OCI-LY7 (cell line): ENCODE measurements around the gene SLC47A1. TPM values are rescaled to one million over a fixed set of nuclear protein-coding genes. Genes with fewer than 3 reads are reported as not detected.

Experiments
- BruUV-seq: library from RNA; stranded (reverse); fragments of 400-500 nt; replicated peaks from 2 replicates; lab custom pipeline; 2021; lab: Mats Ljungman, UMichigan
- CTCF ChIA-PET: fragments of 300-600 bp; sonication (Branson Sonifier 250); formaldehyde crosslinking; loops from one replicate; lab custom pipeline; 2022; ENCODE audit warnings: antibody characterized with exemption; ENCODE audit not compliant: unreplicated experiment; lab: Charles Lee
- POLR2A ChIA-PET: fragments of 300-600 bp; sonication (Branson Sonifier 250); formaldehyde crosslinking; loops from one replicate; lab custom pipeline; 2022; ENCODE audit warnings: antibody characterized with exemption; lab: Charles Lee
- DNase-seq: peaks from one replicate; pipeline ENCODE4 v3.0.0-alpha.2; 2015; ENCODE audit warnings: low spot score
- H2AFZ ChIP-seq: fragments of 200-600 bp; sonication (generic), shearing (Covaris generic); 2 replicates; pipeline ENCODE4 v1.6.1; 2014; ENCODE audit warnings: mild to moderate bottlenecking, antibody characterized with exemption, low read length, moderate library complexity
- H3K27ac ChIP-seq: fragments of 200-600 bp; sonication (generic); 2 replicates; pipeline ENCODE4 v1.5.1; 2014; ENCODE audit warnings: mixed run types, low read depth, mild to moderate bottlenecking, moderate library complexity, low read length, inconsistent platforms; ENCODE audit not compliant: poor library complexity, severe bottlenecking
- H3K36me3 ChIP-seq: fragments of 200-600 bp; sonication (generic); 2 replicates; pipeline ENCODE4 v1.6.1; 2014; ENCODE audit warnings: mild to moderate bottlenecking, antibody characterized with exemption, low read length, moderate library complexity, mixed read lengths; ENCODE audit not compliant: insufficient read depth
- H3K4me1 ChIP-seq: fragments of 200-600 bp; sonication (generic); 2 replicates; pipeline ENCODE4 v1.5.1; 2014; ENCODE audit warnings: mild to moderate bottlenecking, low read length; ENCODE audit not compliant: insufficient read depth, poor library complexity, severe bottlenecking
- H3K4me2 ChIP-seq: fragments of 200-600 bp; sonication (generic); 2 replicates; pipeline ENCODE4 v1.6.1; 2014; ENCODE audit warnings: mild to moderate bottlenecking, low read length
- H3K4me3 ChIP-seq: fragments of 200-600 bp; sonication (generic); 2 replicates; pipeline ENCODE4 v1.5.1; 2014; ENCODE audit warnings: mild to moderate bottlenecking, low read depth, low read length; ENCODE audit not compliant: poor library complexity, severe bottlenecking
- H3K79me2 ChIP-seq: fragments of 200-600 bp; sonication (generic); 2 replicates; pipeline ENCODE4 v1.6.1; 2016; ENCODE audit warnings: low read depth, mild to moderate bottlenecking, low read length, moderate library complexity, mixed read lengths; ENCODE audit not compliant: insufficient read depth
- H3K9me2 ChIP-seq: fragments of 200-600 bp; sonication (generic); 2 replicates; pipeline ENCODE4 v1.6.1; 2016; ENCODE audit warnings: mild to moderate bottlenecking, low read length, mixed read lengths; ENCODE audit not compliant: insufficient read depth
- H3K9me3 ChIP-seq: fragments of 200-600 bp; sonication (generic); 2 replicates; pipeline ENCODE4 v1.6.1; 2014; ENCODE audit warnings: mild to moderate bottlenecking, mixed run types, low read length, mixed read lengths
- H4K20me1 ChIP-seq: fragments of 200-600 bp; sonication (generic); 2 replicates; pipeline ENCODE4 v1.6.1; 2014; ENCODE audit warnings: mild to moderate bottlenecking, antibody characterized with exemption, low read length, moderate library complexity, mixed read lengths; ENCODE audit not compliant: insufficient read depth
- EZH2phosphoT487 ChIP-seq: fragments of 200-600 bp; sonication (generic); IDR thresholded peaks from 2 replicates; pipeline ENCODE4 v1.6.1; 2018; ENCODE audit warnings: low read depth, borderline replicate concordance, mild to moderate bottlenecking, mixed run types, antibody characterized with exemption, low read length, moderate library complexity, mixed read lengths
- intact Hi-C: fragments of 100-400 bp; cut with micrococcal nuclease; formaldehyde crosslinking; loops from one replicate; pipeline ENCODE4 v1.10.0; 2022; ENCODE audit not compliant: unreplicated experiment
- total RNA-seq, 2 experiments: library from RNA; depleted of rRNA in 1 of 2; stranded (reverse); fragments of >200 nt in 1 of 2; shearing (Covaris generic) in 1 of 2; gene quantifications; 2 replicates each; pipeline ENCODE4 v1.2.3, GENCODE V29; 2014 to 2022
- TF ChIP-seq, protein P1 (sequence below): fragments of 200-600 bp; sonication (generic); conservative IDR thresholded peaks from 2 replicates; pipeline ENCODE4 v1.5.1; 2014; ENCODE audit warnings: mild to moderate bottlenecking, antibody characterized with exemption, low read length, moderate library complexity, mixed read lengths

Gene SLC47A1
- total RNA-seq, 2 experiments from 2014 or later: not detected

DNA sequence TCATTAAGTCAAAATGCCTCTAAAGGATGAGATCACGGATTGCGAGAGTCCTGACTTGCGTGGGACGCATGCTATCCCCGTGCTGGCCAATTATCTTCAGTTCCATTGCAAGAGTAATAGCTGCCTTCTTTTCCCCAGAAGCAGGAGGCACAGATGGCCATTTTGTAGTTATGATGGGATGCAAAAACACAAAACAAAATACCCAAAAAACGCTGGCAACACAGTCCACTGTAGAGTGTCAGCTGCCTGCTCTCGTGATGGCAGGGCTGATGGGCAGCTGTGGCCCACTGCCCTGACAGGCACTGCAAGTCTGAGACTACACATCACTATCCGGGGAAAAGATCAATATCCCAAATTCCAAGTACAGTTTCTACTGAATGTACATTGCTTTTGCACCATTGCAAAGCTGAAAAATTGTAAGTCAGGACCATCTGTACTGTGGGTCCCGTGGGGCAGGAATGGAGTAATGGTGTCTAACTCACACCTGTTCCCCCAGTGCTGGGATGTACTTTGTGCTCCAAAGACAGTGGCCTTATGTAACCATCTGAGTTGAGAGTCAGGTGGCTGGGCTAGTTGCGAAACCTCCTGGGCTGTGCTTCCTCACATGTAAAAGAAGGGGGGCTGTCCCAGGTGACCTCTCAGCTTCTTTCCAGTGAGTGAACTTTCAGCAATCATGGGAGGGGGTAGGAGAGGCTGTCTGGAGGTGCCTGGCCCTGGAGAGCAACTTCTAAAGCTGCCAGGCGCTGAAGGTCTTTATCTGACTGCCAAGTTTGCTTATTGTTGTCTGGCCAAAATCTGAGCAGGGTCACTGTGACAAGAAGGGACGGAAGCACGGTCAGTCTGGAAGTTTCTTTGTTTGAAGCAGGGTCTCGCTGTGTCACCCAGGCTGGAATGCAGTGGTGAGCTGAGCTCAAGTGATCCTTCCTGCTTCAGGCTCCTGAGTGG lies 4.7 kb downstream of the SLC47A1 start:
- H2AFZ ChIP-seq: no peak overlapping the region
- no peaks in the 10 kb centered on the region for H4K20me1 ChIP-seq
- no peak overlapping the region for H3K27ac ChIP-seq
- H3K9me2 ChIP-seq: no peaks in the 10 kb centered on the region
- H3K79me2 ChIP-seq: no peaks in the 10 kb centered on the region
- no peaks in the 10 kb centered on the region for H3K9me3 ChIP-seq
- H3K4me1 ChIP-seq: no peaks in the 10 kb centered on the region
- intact Hi-C loops: no loop called here
- POLR2A ChIA-PET: no interaction called here
- peak; percentile 22 for DNase-seq
- no peak overlapping the region for H3K4me3 ChIP-seq
- CTCF ChIA-PET: no interaction called here
- no peak for TF ChIP-seq EZH2phosphoT487
- TF ChIP-seq, protein P1, sequence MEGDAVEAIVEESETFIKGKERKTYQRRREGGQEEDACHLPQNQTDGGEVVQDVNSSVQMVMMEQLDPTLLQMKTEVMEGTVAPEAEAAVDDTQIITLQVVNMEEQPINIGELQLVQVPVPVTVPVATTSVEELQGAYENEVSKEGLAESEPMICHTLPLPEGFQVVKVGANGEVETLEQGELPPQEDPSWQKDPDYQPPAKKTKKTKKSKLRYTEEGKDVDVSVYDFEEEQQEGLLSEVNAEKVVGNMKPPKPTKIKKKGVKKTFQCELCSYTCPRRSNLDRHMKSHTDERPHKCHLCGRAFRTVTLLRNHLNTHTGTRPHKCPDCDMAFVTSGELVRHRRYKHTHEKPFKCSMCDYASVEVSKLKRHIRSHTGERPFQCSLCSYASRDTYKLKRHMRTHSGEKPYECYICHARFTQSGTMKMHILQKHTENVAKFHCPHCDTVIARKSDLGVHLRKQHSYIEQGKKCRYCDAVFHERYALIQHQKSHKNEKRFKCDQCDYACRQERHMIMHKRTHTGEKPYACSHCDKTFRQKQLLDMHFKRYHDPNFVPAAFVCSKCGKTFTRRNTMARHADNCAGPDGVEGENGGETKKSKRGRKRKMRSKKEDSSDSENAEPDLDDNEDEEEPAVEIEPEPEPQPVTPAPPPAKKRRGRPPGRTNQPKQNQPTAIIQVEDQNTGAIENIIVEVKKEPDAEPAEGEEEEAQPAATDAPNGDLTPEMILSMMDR: no peak
- H3K36me3 ChIP-seq: no peaks in the 10 kb centered on the region
- BruUV-seq: no TSS peak
- no peak overlapping the region for H3K4me2 ChIP-seq

DNA sequence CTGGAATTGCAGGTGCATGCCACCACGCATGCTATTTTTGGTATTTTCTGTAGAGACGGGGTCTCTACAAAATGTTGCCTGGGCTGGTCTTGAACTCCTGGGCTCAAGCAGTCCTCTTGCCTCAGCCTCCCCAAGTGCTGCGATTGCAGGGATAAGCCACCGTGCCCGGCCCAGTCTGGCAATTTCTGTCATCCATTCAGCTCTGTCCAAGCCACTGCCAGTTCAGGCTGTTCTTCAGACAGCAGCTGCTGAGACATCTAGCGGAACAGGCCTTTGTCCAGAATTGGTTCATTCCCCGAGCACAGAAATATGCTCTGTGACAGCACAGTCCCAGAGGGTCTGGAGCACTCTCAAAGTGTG lies 5.4 kb downstream of the SLC47A1 start:
- H3K27ac ChIP-seq: no peak overlapping the region
- no peak overlapping the region for H2AFZ ChIP-seq
- H3K4me3 ChIP-seq: no peak overlapping the region
- no peaks in the 10 kb centered on the region for H4K20me1 ChIP-seq
- H3K9me2 ChIP-seq: no peaks in the 10 kb centered on the region
- no TSS peak for BruUV-seq
- no peak for DNase-seq
- H3K36me3 ChIP-seq: no peaks in the 10 kb centered on the region
- POLR2A ChIA-PET: no interaction called here
- CTCF ChIA-PET: no interaction called here
- no peak for TF ChIP-seq EZH2phosphoT487
- TF ChIP-seq, protein P1: no peak
- intact Hi-C loops: no loop called here
- no peaks in the 10 kb centered on the region for H3K9me3 ChIP-seq
- H3K4me1 ChIP-seq: no peaks in the 10 kb centered on the region
- no peaks in the 10 kb centered on the region for H3K79me2 ChIP-seq
- H3K4me2 ChIP-seq: no peak overlapping the region

DNA sequence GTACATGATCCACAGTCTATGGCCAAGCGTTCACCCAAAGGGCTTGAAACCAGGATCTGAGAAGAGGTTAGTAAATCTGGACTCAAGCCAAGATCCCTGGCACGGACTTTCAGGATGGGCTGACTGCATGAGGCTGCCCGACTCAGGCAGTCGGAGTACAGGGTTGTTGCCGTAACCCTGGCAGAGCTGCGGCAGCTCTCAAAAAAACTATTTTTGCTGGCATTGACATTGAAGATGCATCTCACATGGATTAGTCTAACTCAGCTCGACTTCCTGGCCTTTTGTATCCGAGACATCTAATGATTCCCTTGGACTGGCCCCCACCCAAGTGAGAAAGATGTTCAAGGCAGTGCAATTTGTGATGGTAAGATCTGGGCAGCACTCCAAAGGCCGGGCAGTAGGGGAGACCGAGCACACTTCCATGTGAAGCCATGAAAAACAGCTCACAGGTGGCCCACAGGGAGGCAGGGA lies 6.2 kb downstream of the SLC47A1 start:
- no peaks in the 10 kb centered on the region for H3K4me1 ChIP-seq
- intact Hi-C loops: no loop called here
- no peak overlapping the region for H3K4me2 ChIP-seq
- no peaks in the 10 kb centered on the region for H3K9me2 ChIP-seq
- DNase-seq: no peak
- H3K4me3 ChIP-seq: no peak overlapping the region
- no peaks in the 10 kb centered on the region for H3K79me2 ChIP-seq
- POLR2A ChIA-PET: interaction anchor here (0.5 kb wide), 1 partner anchor 41 kb away, joined by 3 read pairs; no protein-coding TSS in a partner anchor
- TF ChIP-seq, protein P1: no peak
- no peak overlapping the region for H2AFZ ChIP-seq
- no peak overlapping the region for H3K27ac ChIP-seq
- no TSS peak for BruUV-seq
- H3K9me3 ChIP-seq: no peaks in the 10 kb centered on the region
- no peaks in the 10 kb centered on the region for H3K36me3 ChIP-seq
- CTCF ChIA-PET: no interaction called here
- no peaks in the 10 kb centered on the region for H4K20me1 ChIP-seq
